ENCODE measurements around the gene SERGEF.
"Not testable (repeated sequence)": the region's sequence is repeated elsewhere in the genome, so short reads cannot be mapped to it uniquely, and the experiment has no call there.

The SERGEF gene

DNA sequence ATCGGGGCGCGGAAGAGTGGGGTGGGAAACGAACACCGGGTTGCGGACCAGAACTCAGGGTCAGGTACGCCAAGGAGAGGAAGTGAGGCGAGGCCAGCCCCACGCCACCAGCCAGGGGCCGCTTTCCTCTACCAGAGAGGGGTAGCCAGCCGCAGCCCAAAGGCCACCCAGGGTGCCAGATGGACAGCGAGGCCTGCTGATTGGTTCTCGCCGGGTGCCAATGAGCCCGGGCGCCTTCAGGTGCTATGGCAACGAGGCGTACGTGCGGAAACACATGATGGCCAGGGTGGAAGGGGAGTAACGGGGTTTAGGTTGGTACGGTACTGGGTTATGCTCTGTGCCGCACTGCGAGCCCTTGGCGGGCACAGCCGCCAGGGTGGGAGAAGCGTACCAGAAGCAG, 128.9 kb downstream of the SERGEF start:
- no peaks in the 10 kb centered on the region for H3K4me1 Mint-ChIP-seq (ENCODE audit: low read depth)
- H3K4me3 Mint-ChIP-seq = no peak overlapping the region
- H3K27ac Mint-ChIP-seq = no peak overlapping the region
- H3K9me3 Mint-ChIP-seq = no peaks in the 10 kb centered on the region
- H3K36me3 Mint-ChIP-seq (ENCODE audit: low read depth) = no peaks in the 10 kb centered on the region
- no peaks in the 10 kb centered on the region for H3K27me3 Mint-ChIP-seq

DNA sequence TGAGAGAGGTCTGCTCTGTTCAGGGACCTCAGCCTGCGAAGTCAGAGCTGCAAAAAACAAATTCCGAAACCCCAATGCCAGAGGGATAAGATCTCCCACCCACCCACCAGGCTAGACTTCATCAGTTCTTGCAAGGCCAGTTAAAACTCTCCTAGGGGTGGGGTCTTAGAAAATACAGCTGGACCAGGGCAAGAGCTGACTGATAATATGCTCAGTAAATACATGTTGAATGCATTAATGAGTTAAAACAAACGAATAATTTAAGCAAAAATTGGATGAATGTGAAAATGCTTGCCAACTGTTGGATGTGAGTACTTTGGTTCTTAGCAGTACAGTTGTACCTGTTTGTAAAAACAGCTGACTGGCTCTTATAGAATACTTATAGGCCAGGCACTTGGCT, 129.8 kb downstream of the SERGEF start:
- Mint-ChIP-seq H3K4me3 (no peak overlapping the region), H3K9me3 (no peaks in the 10 kb centered on the region), H3K4me1 (ENCODE audit: low read depth) (no peaks in the 10 kb centered on the region), H3K27ac (no peak overlapping the region), H3K27me3 (no peaks in the 10 kb centered on the region), H3K36me3 (ENCODE audit: low read depth) (peaks cover 5% of the 10 kb centered on the region)

DNA sequence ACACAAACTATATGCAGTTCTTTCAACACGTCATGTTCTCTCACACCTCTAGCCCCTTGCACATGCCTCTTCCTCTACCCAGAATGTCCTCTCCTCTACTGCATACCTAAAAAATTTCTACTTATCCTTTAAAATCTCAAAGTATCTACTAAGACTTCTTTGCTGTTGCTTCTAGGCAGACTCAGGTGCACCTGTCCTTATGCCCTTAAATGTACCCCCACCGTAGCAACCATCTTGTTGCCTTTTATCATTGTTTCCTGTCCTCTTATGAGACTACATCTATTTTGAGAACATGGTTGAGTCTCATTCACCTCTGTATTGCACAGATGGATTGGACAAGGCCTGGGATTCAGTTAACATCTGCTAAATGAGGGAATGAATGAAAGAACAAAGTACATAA, 134.1 kb downstream of the SERGEF start:
- Mint-ChIP-seq H3K4me3 (no peak overlapping the region), H3K36me3 (ENCODE audit: low read depth) (peaks cover 15% of the 10 kb centered on the region), H3K4me1 (ENCODE audit: low read depth) (no peaks in the 10 kb centered on the region), H3K9me3 (no peaks in the 10 kb centered on the region), H3K27ac (no peak overlapping the region), H3K27me3 (no peaks in the 10 kb centered on the region)

DNA sequence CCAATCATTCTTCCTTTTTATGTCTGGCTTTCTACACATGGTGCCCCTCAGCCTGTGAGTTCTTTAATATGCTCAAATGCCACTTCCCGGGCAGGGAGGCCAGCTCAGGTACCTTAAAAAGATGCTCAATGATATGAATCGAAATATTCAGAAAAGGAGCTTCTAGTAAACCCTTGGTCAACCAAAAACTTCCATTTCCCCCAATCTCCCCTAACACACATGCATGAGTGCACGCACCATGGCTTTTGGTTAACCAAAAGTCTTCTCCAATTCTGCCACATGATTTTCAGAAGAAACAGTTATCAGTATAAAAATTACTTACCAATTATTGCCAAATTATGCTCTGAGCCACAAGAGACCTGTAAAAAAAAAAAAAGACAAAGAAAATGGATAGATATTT, 135.0 kb downstream of the SERGEF start:
- H3K4me3 Mint-ChIP-seq = no peak overlapping the region
- H3K4me1 Mint-ChIP-seq (ENCODE audit: low read depth) = no peaks in the 10 kb centered on the region
- H3K9me3 Mint-ChIP-seq = no peaks in the 10 kb centered on the region
- H3K36me3 Mint-ChIP-seq (ENCODE audit: low read depth) = peaks cover 20% of the 10 kb centered on the region
- no peak overlapping the region for H3K27ac Mint-ChIP-seq
- H3K27me3 Mint-ChIP-seq = no peaks in the 10 kb centered on the region

DNA sequence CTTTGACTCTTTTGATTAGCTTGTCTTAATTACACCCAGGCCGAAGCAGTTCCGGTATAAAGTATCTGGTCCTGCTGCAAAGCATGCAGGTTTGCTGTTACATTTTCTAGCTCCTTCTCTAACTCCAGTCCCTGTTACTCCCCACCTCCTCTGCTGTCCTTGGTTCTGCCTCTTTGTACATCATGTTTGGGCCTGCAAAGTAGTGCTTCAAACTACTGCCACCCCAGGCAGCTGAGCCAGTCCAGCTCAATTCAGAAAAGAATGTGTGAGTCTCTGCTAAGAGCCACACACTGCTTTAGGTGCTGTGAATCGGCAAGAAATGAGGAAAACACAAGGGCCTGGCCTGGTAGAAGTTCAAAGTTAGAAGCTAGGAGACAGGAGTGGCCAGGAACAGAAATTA, 136.0 kb downstream of the SERGEF start:
- H3K36me3 Mint-ChIP-seq (ENCODE audit: low read depth) = peaks cover 30% of the 10 kb centered on the region
- no peaks in the 10 kb centered on the region for H3K27me3 Mint-ChIP-seq
- no peaks in the 10 kb centered on the region for H3K9me3 Mint-ChIP-seq
- H3K4me3 Mint-ChIP-seq = no peak overlapping the region
- H3K27ac Mint-ChIP-seq = no peak overlapping the region
- H3K4me1 Mint-ChIP-seq (ENCODE audit: low read depth) = no peaks in the 10 kb centered on the region

DNA sequence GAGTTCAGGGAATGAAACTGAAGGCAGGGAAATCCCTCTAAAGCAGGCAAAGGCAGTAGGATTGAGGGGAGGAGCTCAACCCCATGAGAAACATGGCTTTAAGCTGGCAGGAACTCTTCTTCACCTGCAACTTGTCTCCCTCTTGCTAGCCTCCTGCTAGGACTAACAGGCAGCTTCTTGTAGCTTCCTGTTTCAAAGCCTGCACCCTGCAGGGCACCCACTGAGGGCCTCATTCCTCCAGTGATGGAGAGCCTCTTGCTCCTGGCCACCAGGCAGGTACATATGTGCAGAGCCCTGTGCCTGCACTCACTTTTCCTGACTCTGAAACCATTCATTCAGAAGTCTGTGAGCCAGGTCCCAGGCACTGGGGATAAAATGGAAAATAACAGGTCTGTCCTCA, 137.0 kb downstream of the SERGEF start:
- no peak overlapping the region for H3K27ac Mint-ChIP-seq
- H3K9me3 Mint-ChIP-seq = no peaks in the 10 kb centered on the region
- peaks cover 33% of the 10 kb centered on the region for H3K36me3 Mint-ChIP-seq (ENCODE audit: low read depth)
- no peaks in the 10 kb centered on the region for H3K27me3 Mint-ChIP-seq
- H3K4me1 Mint-ChIP-seq (ENCODE audit: low read depth) = no peaks in the 10 kb centered on the region
- no peak overlapping the region for H3K4me3 Mint-ChIP-seq

DNA sequence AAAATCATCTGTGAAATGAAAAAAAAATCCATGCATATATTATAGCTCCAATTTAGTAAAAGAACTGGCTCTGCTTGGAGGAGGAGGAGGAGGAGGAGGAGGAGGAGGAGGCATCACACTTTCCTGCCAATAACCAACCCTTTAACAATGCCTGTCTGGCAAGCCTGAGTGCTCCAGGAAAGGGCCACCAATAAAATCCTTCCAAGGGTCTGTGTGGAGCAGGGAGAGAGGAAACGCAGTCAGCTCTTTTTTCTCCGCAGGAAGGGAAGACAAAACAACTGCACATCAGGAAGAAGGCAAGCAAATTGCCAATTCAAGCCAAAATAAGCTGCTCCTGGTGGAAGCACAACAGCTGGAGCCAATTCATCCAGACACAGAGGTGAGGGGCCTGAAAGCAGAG, 139.3 kb downstream of the SERGEF start:
- H3K36me3 Mint-ChIP-seq (ENCODE audit: low read depth) = peaks cover 52% of the 10 kb centered on the region
- no peak overlapping the region for H3K27ac Mint-ChIP-seq
- H3K27me3 Mint-ChIP-seq = no peaks in the 10 kb centered on the region
- no peak overlapping the region for H3K4me3 Mint-ChIP-seq
- H3K9me3 Mint-ChIP-seq = peaks cover 5% of the 10 kb centered on the region
- no peaks in the 10 kb centered on the region for H3K4me1 Mint-ChIP-seq (ENCODE audit: low read depth)

DNA sequence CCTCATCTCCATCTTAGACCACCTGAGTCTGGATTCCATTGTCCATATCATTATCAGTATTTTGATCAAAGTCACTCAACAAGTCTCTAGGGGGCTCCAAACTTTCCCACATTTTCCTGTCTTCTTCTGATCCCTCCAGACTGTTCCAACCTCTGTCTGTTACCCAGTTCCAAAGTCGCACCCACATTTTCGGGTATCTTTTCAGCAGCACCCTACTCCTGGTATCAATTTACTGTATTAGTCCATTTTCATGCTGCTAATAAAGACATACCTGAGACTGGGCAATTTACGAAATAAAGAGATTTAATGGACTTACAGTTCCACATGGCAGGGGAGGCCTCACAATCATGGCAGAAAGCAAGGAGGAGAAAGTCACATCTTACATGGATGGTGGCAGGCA, 144.4 kb downstream of the SERGEF start:
- H3K27me3 Mint-ChIP-seq; H3K4me1 Mint-ChIP-seq (ENCODE audit: low read depth); H3K4me3 Mint-ChIP-seq; H3K27ac Mint-ChIP-seq; H3K9me3 Mint-ChIP-seq: not testable (repeated sequence)
- peaks cover 48% of the 10 kb centered on the region for H3K36me3 Mint-ChIP-seq (ENCODE audit: low read depth)

DNA sequence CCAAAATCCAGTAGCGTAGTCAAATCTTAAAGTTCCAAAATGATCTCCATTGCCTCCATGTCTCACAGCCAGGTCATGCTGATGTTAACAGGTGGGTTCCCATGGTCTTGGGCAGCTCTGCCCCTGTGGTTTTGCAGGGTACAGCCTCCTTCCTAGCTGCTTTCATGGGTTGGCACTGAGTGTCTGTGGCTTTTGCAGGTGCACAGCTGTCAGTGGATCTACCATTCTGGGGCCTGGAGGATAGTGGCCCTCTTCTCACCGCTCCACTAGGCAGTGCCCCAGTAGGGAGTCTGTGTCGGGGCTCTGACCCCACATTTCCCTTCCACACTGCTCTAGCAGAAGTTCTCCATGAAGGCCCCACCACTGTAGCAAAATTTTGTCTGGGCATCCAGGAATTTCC, 145.5 kb downstream of the SERGEF start:
- Mint-ChIP-seq H3K4me1 (ENCODE audit: low read depth) (no peaks in the 10 kb centered on the region), H3K27me3 (no peaks in the 10 kb centered on the region), H3K36me3 (ENCODE audit: low read depth) (peaks cover 49% of the 10 kb centered on the region), H3K4me3 (no peak overlapping the region), H3K27ac (no peak overlapping the region), H3K9me3 (peaks cover 8% of the 10 kb centered on the region)

DNA sequence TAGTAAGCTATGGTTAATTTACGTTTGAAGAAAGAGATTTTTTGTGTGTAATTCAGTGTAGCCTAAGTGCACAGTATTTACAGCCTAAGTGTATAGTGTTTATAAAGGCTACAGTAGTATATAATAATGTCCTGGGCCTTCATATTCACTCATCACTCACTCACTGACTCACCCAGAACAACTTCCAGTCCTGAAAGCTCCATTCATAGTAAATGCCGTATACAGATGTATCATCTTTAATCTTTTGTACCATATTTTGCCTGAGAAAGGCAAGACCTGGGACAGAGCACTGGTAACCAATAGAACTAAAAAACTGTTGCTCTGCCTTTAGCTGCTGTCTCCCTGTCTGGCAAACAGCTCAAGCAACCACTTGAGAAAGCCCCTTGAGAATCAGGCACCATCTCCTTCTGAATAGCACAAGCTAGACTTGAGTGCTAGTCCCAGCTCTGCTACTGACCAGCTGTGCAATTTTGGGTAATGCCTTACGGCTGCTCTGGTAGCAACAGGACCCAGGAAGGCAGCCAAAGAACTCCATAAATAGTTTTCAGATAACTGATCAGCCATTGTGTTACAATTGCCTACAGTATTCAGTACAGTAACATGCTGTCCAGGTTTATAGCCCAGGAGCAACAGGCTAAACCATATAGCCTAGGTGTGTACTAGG, 146.9 kb downstream of the SERGEF start:
- H3K27ac Mint-ChIP-seq = no peak overlapping the region
- no peaks in the 10 kb centered on the region for H3K27me3 Mint-ChIP-seq
- H3K4me1 Mint-ChIP-seq (ENCODE audit: low read depth) = no peaks in the 10 kb centered on the region
- peaks cover 8% of the 10 kb centered on the region for H3K9me3 Mint-ChIP-seq
- no peak overlapping the region for H3K4me3 Mint-ChIP-seq
- H3K36me3 Mint-ChIP-seq (ENCODE audit: low read depth) = peaks cover 47% of the 10 kb centered on the region

DNA sequence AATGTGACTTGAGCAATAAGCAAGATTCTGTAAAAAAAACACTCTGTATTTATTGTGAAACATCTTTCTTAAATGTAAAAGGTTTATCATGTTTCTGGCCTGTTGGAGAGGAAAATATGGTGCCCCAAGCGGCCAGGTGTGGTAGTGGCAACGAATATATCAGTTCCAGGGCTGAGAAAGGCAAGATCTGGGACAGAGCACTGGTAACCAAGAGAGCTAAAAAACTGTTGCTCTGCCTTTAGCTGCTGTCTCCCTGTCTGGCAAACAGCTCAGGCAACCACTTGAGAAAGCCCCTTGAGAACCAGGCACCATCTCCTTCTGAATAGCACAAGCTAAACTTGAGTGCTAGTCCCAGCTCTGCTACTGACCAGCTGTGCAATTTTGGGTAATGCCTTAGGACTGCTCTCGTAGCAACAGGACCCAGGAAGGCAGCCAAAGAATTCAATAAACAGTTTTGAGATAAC, 148.3 kb downstream of the SERGEF start:
- Mint-ChIP-seq H3K27ac (no peak overlapping the region), H3K9me3 (peaks cover 4% of the 10 kb centered on the region), H3K4me1 (ENCODE audit: low read depth) (no peaks in the 10 kb centered on the region), H3K4me3 (no peak overlapping the region), H3K36me3 (ENCODE audit: low read depth) (peaks cover 42% of the 10 kb centered on the region), H3K27me3 (no peaks in the 10 kb centered on the region)

DNA sequence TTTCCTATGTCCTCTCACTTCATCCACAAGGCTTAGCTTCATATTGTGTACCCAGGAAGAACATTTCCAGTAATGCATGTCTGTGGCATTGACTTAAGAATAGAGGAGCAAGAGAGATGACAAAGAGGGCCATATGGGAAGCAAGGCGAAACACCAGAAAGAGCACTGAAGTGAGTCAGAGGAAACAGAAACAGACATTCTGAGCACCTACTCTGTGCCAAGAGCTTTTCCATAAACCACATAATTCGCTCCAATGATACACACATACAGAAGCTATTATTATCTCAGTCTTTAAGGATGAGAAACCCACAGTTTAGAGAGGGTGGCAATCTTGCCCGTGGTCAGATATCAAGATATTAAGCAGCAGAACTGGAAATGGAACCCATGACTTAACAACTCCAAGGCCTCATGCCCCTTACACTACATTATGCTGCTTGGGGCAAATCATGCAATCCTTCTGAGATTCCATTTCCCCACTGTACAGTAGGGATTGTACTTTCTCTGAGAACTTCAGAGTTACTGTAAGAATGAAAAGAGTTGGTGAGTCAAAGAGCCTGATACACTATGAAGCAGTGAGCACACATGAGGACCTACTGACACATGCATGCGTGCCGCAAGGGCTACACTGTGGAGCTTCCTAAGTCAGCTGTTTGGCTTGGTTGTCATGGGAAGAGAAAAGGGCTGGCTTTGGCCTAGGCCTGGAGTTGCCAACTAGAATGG, 151.7 kb downstream of the SERGEF start:
- H3K9me3 Mint-ChIP-seq = no peaks in the 10 kb centered on the region
- peaks cover 42% of the 10 kb centered on the region for H3K36me3 Mint-ChIP-seq (ENCODE audit: low read depth)
- no peak overlapping the region for H3K4me3 Mint-ChIP-seq
- no peaks in the 10 kb centered on the region for H3K27me3 Mint-ChIP-seq
- H3K27ac Mint-ChIP-seq = no peak overlapping the region
- H3K4me1 Mint-ChIP-seq (ENCODE audit: low read depth) = peaks cover 4% of the 10 kb centered on the region

DNA sequence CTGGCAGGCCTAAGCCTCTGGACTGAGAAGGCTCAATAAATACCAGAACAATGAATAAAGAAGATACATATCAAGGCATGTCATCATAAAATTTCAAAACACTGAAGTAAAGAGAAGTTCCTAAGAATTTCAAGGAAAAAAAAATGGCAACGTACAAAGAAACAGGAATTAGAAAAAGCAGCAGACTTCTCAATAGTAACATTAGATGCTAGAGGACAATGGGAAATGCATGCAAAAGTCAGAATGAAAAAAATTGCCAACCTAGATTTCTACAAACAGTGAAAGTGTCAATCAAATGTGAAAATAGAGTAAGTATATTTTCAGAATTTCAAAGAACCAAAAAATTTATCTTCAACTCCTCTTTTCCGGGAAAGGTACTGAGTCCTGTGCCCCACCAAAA, 153.3 kb downstream of the SERGEF start:
- Mint-ChIP-seq H3K27me3 (no peaks in the 10 kb centered on the region), H3K36me3 (ENCODE audit: low read depth) (peaks cover 50% of the 10 kb centered on the region), H3K4me1 (ENCODE audit: low read depth) (peaks cover 13% of the 10 kb centered on the region), H3K27ac (no peak overlapping the region), H3K9me3 (no peaks in the 10 kb centered on the region), H3K4me3 (no peak overlapping the region)

DNA sequence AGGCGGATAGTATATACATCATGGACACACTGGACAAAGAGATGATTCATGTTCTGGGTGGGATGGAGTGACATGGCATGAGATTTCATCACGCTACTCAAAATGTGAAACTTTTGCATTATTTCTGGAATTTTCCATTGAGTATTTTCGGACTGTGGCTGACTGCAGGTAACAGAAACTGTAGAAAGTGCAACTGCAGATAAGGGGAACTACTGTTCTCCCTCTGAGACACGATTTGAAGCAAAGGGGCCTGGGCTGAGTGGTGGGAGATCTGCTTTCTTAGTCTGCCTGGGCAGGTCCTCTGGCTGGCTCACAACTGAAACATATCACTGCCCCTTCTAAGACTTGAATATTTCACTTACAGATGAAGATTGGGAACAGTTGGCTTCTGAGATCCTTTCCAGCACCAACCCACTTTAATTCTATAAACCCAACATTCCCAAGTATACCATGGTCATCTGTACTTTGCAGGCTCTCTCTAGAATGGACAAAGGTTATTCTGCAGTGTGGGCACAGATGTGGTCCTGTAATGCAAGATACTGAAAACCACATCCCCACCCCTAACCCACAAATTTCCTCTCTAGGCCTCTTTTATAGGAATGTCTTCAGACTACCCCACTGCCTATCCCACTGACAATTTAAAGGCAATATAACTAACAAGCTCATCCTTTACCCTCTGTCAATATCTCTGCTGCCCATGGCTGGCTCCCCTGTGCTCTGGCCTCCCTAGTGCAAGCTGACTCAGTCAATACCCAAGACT, 157.1 kb downstream of the SERGEF start:
- H3K27ac Mint-ChIP-seq = no peak overlapping the region
- H3K36me3 Mint-ChIP-seq (ENCODE audit: low read depth) = peaks cover 37% of the 10 kb centered on the region
- H3K9me3 Mint-ChIP-seq = no peaks in the 10 kb centered on the region
- peaks cover 13% of the 10 kb centered on the region for H3K4me1 Mint-ChIP-seq (ENCODE audit: low read depth)
- no peak overlapping the region for H3K4me3 Mint-ChIP-seq
- H3K27me3 Mint-ChIP-seq = no peaks in the 10 kb centered on the region

DNA sequence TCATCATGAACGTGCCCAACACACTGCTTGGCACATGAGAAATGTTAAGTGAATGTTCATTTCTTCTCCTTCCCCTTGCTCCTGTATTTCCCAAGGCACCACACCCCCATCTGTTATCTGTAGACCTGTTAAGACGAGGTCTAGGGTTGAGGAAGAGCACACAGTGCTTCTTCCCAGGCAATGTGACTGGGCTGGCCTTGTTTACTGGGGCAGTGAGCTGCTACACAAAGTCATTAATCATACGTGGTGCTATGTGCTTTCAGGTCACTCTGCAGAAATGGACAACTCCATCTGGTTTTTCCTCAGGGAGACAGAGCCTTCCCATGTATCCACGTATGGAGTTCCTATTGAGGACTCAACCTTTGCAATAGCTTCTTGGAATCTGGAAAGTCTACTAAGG, 159.6 kb downstream of the SERGEF start:
- Mint-ChIP-seq H3K27ac (no peak overlapping the region), H3K4me1 (ENCODE audit: low read depth) (peaks cover 13% of the 10 kb centered on the region), H3K4me3 (no peak overlapping the region), H3K27me3 (no peaks in the 10 kb centered on the region), H3K9me3 (no peaks in the 10 kb centered on the region), H3K36me3 (ENCODE audit: low read depth) (peaks cover 27% of the 10 kb centered on the region)
